ENCODE measurements around the gene OLA1. TPM values are rescaled to one million over a fixed set of nuclear protein-coding genes. Genes with fewer than 3 reads are reported as not detected.
"Not testable (repeated sequence)": the region's sequence is repeated elsewhere in the genome, so short reads cannot be mapped to it uniquely, and the experiment has no call there.

OLA1 gene
- polyA plus RNA-seq, 1 experiment, result 36.7 TPM

DNA sequence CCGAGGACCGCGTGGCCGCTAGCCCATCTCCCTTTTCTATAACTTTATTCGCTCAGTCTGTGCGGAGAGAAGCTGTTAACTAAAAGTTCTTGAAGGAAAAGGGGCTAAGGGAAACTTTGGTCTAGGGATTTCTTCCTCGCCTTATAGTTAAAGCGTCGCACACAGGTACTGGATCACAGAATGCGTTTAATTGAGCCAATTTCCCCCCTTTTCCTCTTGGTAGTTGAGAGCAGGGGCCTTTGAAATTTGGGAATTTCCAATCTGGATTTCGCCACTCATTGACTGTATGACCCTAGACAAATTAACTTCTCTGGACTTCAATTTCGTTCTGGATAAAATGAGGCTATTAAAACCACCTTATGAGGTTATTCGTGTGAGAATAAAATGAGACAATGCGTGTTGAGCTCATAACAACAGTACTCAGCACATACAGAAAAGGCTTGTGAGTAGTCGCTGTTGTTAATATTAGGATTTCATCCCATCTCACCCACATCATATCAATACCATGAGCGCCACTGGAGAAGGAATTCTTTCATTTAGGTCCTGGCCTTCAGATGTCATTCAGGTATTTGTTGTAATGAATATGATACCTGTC is 763 bp upstream of the OLA1 start:
- CTCF ChIA-PET, result interaction anchor here (1.2 to 1.5 kb wide), 3 partner anchors 12 to 94 kb away, joined by 3 to 4 read pairs (median 4); no protein-coding TSS in a partner anchor
- peak overlapping the region; percentile 72 for H3K4me3 ChIP-seq (ENCODE audit: low read depth, low read length)
- DNase-seq (ENCODE audit: low read depth), result no peak
- no peaks in the 10 kb centered on the region for H3K36me3 ChIP-seq (ENCODE audit: control insufficient read depth, insufficient read depth, low read length)
- no peaks in the 10 kb centered on the region for H3K27me3 ChIP-seq (ENCODE audit: control insufficient read depth, insufficient read depth, low read length)
- POLR2A ChIA-PET, result no interaction called here
- TF ChIP-seq, protein P1, sequence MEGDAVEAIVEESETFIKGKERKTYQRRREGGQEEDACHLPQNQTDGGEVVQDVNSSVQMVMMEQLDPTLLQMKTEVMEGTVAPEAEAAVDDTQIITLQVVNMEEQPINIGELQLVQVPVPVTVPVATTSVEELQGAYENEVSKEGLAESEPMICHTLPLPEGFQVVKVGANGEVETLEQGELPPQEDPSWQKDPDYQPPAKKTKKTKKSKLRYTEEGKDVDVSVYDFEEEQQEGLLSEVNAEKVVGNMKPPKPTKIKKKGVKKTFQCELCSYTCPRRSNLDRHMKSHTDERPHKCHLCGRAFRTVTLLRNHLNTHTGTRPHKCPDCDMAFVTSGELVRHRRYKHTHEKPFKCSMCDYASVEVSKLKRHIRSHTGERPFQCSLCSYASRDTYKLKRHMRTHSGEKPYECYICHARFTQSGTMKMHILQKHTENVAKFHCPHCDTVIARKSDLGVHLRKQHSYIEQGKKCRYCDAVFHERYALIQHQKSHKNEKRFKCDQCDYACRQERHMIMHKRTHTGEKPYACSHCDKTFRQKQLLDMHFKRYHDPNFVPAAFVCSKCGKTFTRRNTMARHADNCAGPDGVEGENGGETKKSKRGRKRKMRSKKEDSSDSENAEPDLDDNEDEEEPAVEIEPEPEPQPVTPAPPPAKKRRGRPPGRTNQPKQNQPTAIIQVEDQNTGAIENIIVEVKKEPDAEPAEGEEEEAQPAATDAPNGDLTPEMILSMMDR (IDR thresholded peaks at IDR 0.05; ENCODE audit: insufficient read depth, low read depth, low read length), result no peak

DNA sequence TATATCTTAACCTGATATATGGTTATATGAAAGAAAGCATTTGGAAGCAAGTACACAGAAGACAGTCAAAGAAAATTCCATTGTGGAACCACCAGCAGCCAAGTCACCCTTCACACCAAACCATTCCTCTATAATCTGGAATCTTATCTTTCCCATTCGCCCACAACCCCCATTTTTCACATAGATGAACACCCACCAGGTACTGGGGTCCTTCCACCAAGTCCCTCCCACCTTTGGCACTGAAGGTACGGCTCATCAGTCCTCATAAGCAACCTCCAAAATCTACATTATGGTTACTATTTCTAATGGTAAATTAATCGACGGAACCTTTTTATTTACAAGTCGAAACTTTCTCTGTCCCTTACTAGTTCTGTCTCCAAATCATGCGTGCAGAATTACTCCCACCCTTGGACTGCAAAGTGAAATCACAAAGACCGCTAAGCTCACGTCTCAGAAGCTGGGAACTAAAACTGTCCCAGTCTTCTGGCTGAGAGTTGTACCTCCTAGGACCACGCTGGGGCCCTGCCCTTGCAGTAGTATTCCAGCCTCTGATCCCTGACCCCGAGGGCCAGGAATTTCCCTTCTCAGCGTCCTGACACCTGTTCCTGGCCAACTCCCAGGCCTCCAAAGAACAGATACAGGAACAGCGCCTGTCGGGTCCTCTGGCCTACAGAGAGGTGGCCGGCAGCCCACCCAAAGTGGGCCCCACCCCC is 702 bp downstream of the OLA1 start:
- peak overlapping the region; percentile 72 for H3K4me3 ChIP-seq (ENCODE audit: low read depth, low read length)
- H3K27me3 ChIP-seq (ENCODE audit: control insufficient read depth, insufficient read depth, low read length), result no peaks in the 10 kb centered on the region
- no peaks in the 10 kb centered on the region for H3K36me3 ChIP-seq (ENCODE audit: control insufficient read depth, insufficient read depth, low read length)
- ChIA-PET CTCF (interaction anchor here (0.7 to 1.3 kb wide), 2 partner anchors 10 to 94 kb away, joined by 4 read pairs; no protein-coding TSS in a partner anchor), POLR2A (no interaction called here)
- TF ChIP-seq, protein P1 (IDR thresholded peaks at IDR 0.05; ENCODE audit: insufficient read depth, low read depth, low read length), result no peak
- DNase-seq (ENCODE audit: low read depth), result no peak

DNA sequence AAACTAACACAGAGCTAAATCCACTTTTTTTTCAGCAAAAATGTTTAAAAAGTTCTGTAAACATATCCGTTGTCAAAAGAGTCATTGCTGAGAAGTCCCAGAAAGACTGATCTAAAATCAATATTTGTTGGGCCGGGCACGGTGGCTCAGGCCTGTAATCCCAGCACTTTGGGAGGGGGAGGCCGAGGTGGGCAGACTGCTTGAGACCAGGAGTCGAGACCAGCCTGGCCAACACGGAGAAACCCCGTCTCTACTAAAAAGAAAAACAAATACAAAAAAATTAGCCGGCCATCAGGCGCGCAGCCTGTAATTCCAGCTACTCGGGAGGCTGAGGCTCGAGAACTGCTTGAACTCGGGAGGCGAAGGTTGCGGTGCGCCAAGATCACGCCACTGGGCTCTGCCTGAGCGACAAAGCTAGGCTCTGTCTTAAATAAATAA is 1.4 kb downstream of the OLA1 start:
- ChIA-PET POLR2A (no interaction called here), CTCF (interaction anchor here (0.7 kb wide), 1 partner anchor 10 kb away, joined by 4 read pairs; no protein-coding TSS in a partner anchor)
- DNase-seq (ENCODE audit: low read depth), result no peak
- Histone ChIP-seq H3K27me3 (ENCODE audit: control insufficient read depth, insufficient read depth, low read length) (no peaks in the 10 kb centered on the region), H3K4me3 (ENCODE audit: low read depth, low read length) (no peak overlapping the region), H3K36me3 (ENCODE audit: control insufficient read depth, insufficient read depth, low read length) (peaks cover 2% of the 10 kb centered on the region; the same call in 1 of the 2 replicates)
- TF ChIP-seq, protein P1 (IDR thresholded peaks at IDR 0.05; ENCODE audit: insufficient read depth, low read depth, low read length), result no peak

DNA sequence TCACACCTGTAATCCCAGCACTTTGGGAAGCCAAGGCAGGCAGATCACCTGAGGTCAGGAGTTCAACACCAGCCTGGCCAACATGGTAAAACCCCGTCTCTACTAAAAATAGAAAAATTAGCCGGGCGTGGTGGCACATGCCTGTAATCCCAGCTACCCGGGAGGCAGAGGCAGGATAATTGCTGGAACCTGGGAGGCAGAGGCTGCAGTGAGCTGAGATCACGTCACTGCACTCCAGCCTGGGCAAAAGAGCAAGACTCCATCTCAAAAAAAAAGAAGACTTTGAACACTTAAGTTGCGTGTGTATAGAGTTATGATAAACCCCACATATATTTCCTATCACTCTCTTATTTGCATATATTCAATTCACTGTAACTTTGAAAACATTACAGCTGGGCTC is 2.7 kb downstream of the OLA1 start:
- H3K4me3 ChIP-seq (ENCODE audit: low read depth, low read length); H3K27me3 ChIP-seq (ENCODE audit: control insufficient read depth, insufficient read depth, low read length); H3K36me3 ChIP-seq (ENCODE audit: control insufficient read depth, insufficient read depth, low read length); POLR2A ChIA-PET; DNase-seq (ENCODE audit: low read depth): not testable (repeated sequence)
- CTCF ChIA-PET, result interaction anchor here (0.7 kb wide), 1 partner anchor 1440 kb away, joined by 5 read pairs; no protein-coding TSS in a partner anchor

DNA sequence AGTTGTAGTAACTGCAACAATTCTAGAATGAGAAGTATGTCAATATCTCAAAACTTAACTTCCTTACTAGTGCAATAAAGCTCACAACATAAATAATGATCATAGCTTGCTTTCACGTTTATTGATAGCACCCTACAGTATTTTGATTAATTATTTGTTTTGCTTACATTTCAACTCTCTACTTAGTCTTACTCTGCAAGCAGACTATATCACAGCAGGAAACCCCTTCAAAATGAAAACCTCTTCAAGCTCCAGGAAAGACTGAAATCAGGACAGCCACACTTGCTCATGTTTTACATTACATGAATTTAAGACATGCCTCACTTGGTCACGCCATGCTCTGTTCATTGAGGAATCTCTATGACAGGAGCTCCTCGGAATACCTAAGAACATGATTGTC is 3.3 kb downstream of the OLA1 start:
- peaks cover 2% of the 10 kb centered on the region; the same call in 1 of the 2 replicates for H3K36me3 ChIP-seq (ENCODE audit: control insufficient read depth, insufficient read depth, low read length)
- TF ChIP-seq, protein P1 (IDR thresholded peaks at IDR 0.05; ENCODE audit: insufficient read depth, low read depth, low read length), result no peak
- ChIA-PET POLR2A (no interaction called here), CTCF (interaction anchor here (1.0 kb wide), 1 partner anchor 695 kb away, joined by 3 read pairs; no protein-coding TSS in a partner anchor)
- DNase-seq (ENCODE audit: low read depth), result no peak
- no peak overlapping the region for H3K4me3 ChIP-seq (ENCODE audit: low read depth, low read length)
- H3K27me3 ChIP-seq (ENCODE audit: control insufficient read depth, insufficient read depth, low read length), result no peaks in the 10 kb centered on the region

Measured in BJ (cell line).